Lung (tissue), 12 donors: ENCODE results near the gene TMEM164. TPM values are rescaled to one million over a fixed set of nuclear protein-coding genes. Genes with fewer than 3 reads are reported as not detected.

Source experiments
- ATAC-seq: fragments of 200-7000 bp; cut with Tn5 transposase; one replicate; pipeline ENCODE4 v1.9.1; 2020; ENCODE audit warnings: moderate number of reproducible peaks; ENCODE audit not compliant: insufficient read depth, low FRiP score
- DNase-seq, 3 donors: peaks; one replicate each; pipeline ENCODE4 v3.0.0-alpha.2; 2013 to 2017
- H3K27ac ChIP-seq, 2 donors: one replicate each; pipeline ENCODE4 v1.5.1; 2013; ENCODE audit warnings: mild to moderate bottlenecking in 2 of 2, moderate library complexity in 2 of 2, control low read depth in 1 of 2, inconsistent platforms in 1 of 2, low read depth in 1 of 2, low read length in 1 of 2
- H3K27me3 ChIP-seq, 3 donors: one replicate each; pipeline ENCODE4 v1.5.1; 2013; ENCODE audit warnings: low read length in 2 of 3; ENCODE audit not compliant: control insufficient read depth in 3 of 3, insufficient read depth in 3 of 3
- H3K36me3 ChIP-seq, 4 donors: one replicate each; pipeline ENCODE4 v1.5.1; 2013; ENCODE audit warnings: low read length in 4 of 4, mild to moderate bottlenecking in 1 of 4, moderate library complexity in 1 of 4; ENCODE audit not compliant: control insufficient read depth in 4 of 4, insufficient read depth in 4 of 4
- H3K4me1 ChIP-seq, 5 donors: one replicate each; pipeline ENCODE4 v1.5.1; 2013; ENCODE audit warnings: low read length in 5 of 5, mild to moderate bottlenecking in 2 of 5, moderate library complexity in 1 of 5; ENCODE audit not compliant: control insufficient read depth in 5 of 5, insufficient read depth in 5 of 5
- H3K4me3 ChIP-seq: one replicate; pipeline ENCODE4 v1.5.1; 2013; ENCODE audit warnings: mild to moderate bottlenecking, control low read depth, moderate library complexity
- H3K9ac ChIP-seq, 2 donors: one replicate each; pipeline ENCODE4 v1.5.1; 2013; ENCODE audit warnings: low read length in 2 of 2, control low read depth in 1 of 2; ENCODE audit not compliant: insufficient read depth in 1 of 2
- H3K9me3 ChIP-seq, 4 donors: one replicate each; pipeline ENCODE4 v1.5.1; 2013; ENCODE audit warnings: low read length in 3 of 4, mild to moderate bottlenecking in 1 of 4, moderate library complexity in 1 of 4; ENCODE audit not compliant: control insufficient read depth in 4 of 4, insufficient read depth in 3 of 4
- WGBS, 2 donors: extraction: QIAGEN DNeasy Blood & Tissue Kit; methylation state at CpG; one replicate each; pipeline ENCODE4 v1.1.7; 2013; 5-methylcytosine and 5-hydroxymethylcytosine counted together
- polyA plus RNA-seq, 2 donors: library from polyadenylated mRNA; stranded (reverse); fragments of 200-250 nt; gene quantifications; one replicate each; pipeline ENCODE4 v1.2.1, GENCODE V29; 2013
- total RNA-seq, 2 donors: library from RNA; depleted of rRNA in 1 of 2; stranded (reverse); fragments of >200 nt in 1 of 2; gene quantifications; one replicate each; pipeline ENCODE4 v1.2.1, GENCODE V29; 2014 to 2021
- TF ChIP-seq, protein P1 (sequence below): IDR thresholded peaks from 2 replicates; pipeline ENCODE4 v1.5.1; 2012; ENCODE audit warnings: mild to moderate bottlenecking; ENCODE audit errors: control extremely low read depth, extremely low read depth
- donor health status: control.
- donor health status: control.
- donor health status: Bipolar disorder and iron deficiency.
- donor health status: healthy.
- donor health status: DM: yes; HTN: yes; CAD: no.

Gene TMEM164
- total and polyA plus RNA-seq, 4 donors, result 22.4 to 87.0 (median 38.0) TPM

- H3K27ac ChIP-seq, result peak overlapping the region in 1 of 2 donors; percentile 33
- ATAC-seq, result peak; percentile 54
- DNase-seq, result peak; percentile 29 to 49 (median 38)
Observed at GRCh38 chrX:110145854-110146253, 142.9 kb downstream of the TMEM164 start.

DNA sequence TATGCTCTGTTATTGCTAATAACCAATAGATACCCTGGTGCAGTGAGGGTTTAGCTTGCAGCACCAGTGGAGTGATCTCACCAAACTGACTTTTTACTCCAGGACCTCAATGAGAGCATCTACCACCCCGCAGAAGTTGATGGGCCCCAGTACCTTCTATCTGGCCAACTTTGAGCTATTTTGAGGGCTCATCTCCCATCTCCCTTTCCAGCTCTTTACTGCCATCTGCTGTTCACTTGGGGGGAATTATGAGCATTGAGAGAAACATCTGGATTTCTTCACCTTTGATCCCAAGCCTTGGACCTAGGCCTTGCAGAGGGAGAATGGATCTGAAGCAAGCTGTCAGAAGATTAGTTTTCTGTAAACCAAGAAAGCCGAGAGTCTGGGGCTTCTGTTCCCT lies 143.6 kb downstream of the TMEM164 start:
- H3K4me1 ChIP-seq, result peaks cover 0 to 16% (median 0%) of the 10 kb centered on the region in 5 donors
- H3K9me3 ChIP-seq, result no peaks in the 10 kb centered on the region
- WGBS, 2 donors, result 21 to 60% methylated on average over 1 to 2 of the region's 2 CpGs
- peaks cover 0 to 28% (median 3%) of the 10 kb centered on the region in 3 donors for H3K27me3 ChIP-seq
- DNase-seq (peak; percentile 43 to 78 (median 74)), ATAC-seq (no peak)
- H3K27ac ChIP-seq, result no peak overlapping the region
- peaks cover 0 to 4% (median under 1%) of the 10 kb centered on the region in 4 donors for H3K36me3 ChIP-seq
- TF ChIP-seq, protein P1, sequence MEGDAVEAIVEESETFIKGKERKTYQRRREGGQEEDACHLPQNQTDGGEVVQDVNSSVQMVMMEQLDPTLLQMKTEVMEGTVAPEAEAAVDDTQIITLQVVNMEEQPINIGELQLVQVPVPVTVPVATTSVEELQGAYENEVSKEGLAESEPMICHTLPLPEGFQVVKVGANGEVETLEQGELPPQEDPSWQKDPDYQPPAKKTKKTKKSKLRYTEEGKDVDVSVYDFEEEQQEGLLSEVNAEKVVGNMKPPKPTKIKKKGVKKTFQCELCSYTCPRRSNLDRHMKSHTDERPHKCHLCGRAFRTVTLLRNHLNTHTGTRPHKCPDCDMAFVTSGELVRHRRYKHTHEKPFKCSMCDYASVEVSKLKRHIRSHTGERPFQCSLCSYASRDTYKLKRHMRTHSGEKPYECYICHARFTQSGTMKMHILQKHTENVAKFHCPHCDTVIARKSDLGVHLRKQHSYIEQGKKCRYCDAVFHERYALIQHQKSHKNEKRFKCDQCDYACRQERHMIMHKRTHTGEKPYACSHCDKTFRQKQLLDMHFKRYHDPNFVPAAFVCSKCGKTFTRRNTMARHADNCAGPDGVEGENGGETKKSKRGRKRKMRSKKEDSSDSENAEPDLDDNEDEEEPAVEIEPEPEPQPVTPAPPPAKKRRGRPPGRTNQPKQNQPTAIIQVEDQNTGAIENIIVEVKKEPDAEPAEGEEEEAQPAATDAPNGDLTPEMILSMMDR, result peak; percentile 45
- H3K4me3 ChIP-seq, result no peak overlapping the region
- no peak overlapping the region for H3K9ac ChIP-seq

More at GRCh38 chrX:110145854-110146253, 142.9 kb downstream of the TMEM164 start:
- Histone ChIP-seq H3K36me3 (peaks cover 0 to 4% (median under 1%) of the 10 kb centered on the region in 4 donors), H3K4me1 (peaks cover 0 to 16% (median 0%) of the 10 kb centered on the region in 5 donors), H3K9ac (no peak overlapping the region), H3K9me3 (no peaks in the 10 kb centered on the region), H3K4me3 (no peak overlapping the region), H3K27me3 (peaks cover 0 to 28% (median 3%) of the 10 kb centered on the region in 3 donors)
- TF ChIP-seq, protein P1, result peak; percentile 29
- WGBS, 2 donors, result 23 to 28% methylated on average over 4 of the region's 4 CpGs

DNA sequence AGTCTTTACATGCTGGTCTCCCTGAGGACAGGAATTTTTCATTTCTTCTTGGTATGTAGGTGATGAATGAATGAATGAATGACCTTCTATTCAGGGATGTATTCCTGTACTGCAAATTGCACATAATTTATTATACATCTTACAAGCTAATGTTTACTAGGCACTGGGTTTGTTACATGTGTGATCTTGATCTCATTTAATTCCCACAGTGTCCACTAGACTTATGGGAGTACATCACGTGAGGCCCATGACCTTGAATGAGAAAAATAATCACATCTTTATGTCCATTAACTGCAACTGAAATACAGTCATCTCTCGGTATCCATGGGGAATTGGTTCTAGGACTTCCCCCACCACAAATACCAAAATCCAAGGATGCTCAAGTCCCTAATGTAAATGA lies 150.3 kb downstream of the TMEM164 start:
- no peak for ATAC-seq
- 74 to 97% methylated on average over 2 of the region's 2 CpGs for whole genome bisulfite sequencing, 2 donors

More for the DNA sequence above, 150.3 kb downstream of the TMEM164 start:
- Histone ChIP-seq H3K4me3 (no peak overlapping the region), H3K9me3 (no peaks in the 10 kb centered on the region), H3K27ac (no peak overlapping the region), H3K9ac (no peak overlapping the region), H3K4me1 (no peaks in the 10 kb centered on the region), H3K36me3 (peaks cover 0 to 1% (median 0%) of the 10 kb centered on the region in 4 donors), H3K27me3 (peaks cover 0 to 27% (median 3%) of the 10 kb centered on the region in 3 donors)
- TF ChIP-seq, protein P1, result no peak
- no peak for DNase-seq
